A549 (cell line): Measurements from ENCODE around the gene FMC1. TPM values are rescaled to one million over a fixed set of nuclear protein-coding genes. Genes with fewer than 3 reads are reported as not detected.

Experiments
- ATAC-seq, 2 experiments: fragments of 200-7000 bp in 1 of 2; fragments of >200 bp in 1 of 2; cut with Nextera tagmentation in 1 of 2; cut with Tn5 transposase in 1 of 2; 3 replicates each; pipeline versions ENCODE4 v1.8.0 to v1.9.1; 2018 to 2020; ENCODE audit warnings: mild to moderate bottlenecking in 1 of 2, moderate library complexity in 1 of 2
- CTCF ChIA-PET: fragments of 300-600 bp; sonication (Branson Sonifier 250); formaldehyde crosslinking; extraction: SDS; loops from one replicate; lab custom pipeline; 2021; ENCODE audit warnings: antibody characterized with exemption, inconsistent platforms; lab: Yijun Ruan, JAX
- POLR2A ChIA-PET: fragments of 350-600 bp; formaldehyde crosslinking; extraction: SDS; loops from one replicate; lab custom pipeline; 2021; ENCODE audit warnings: antibody characterized with exemption, inconsistent platforms; lab: Yijun Ruan, JAX
- DNase-seq, 2 experiments: peaks; one replicate each; pipeline versions ENCODE4 v3.0.0 to v3.0.0-alpha.2; 2011 to 2016; ENCODE audit warnings: low read depth in 1 of 2, low spot score in 1 of 2
- FAIRE-seq: peaks from 2 replicates; lab custom pipeline; 2011; peaks lifted over from hg19 to GRCh38; lab: Jason Lieb, UNC
- H3K27ac ChIP-seq, 2 experiments: fragments of >200 bp; sonication (Bioruptor Twin); formaldehyde crosslinking; 3 replicates each; pipeline ENCODE4 v1.5.1; 2016 to 2017
- H3K4me1 ChIP-seq: fragments of >200 bp; sonication (Bioruptor Twin); formaldehyde crosslinking; 3 replicates; pipeline ENCODE4 v1.6.1; 2016
- H3K4me2 ChIP-seq: fragments of >200 bp; sonication (Bioruptor Twin); formaldehyde crosslinking; 3 replicates; pipeline ENCODE4 v1.6.1; 2016
- H3K4me3 ChIP-seq: fragments of >200 bp; sonication (Bioruptor Twin); formaldehyde crosslinking; 3 replicates; pipeline ENCODE4 v1.5.1; 2016
- H3K9me3 ChIP-seq: fragments of >200 bp; sonication (Bioruptor Twin); formaldehyde crosslinking; 3 replicates; pipeline ENCODE4 v1.6.1; 2016
- ATOH8 ChIP-seq: fragments of 250-450 bp; sonication (Bioruptor Pico); IDR thresholded peaks from 2 replicates; pipeline ENCODE4 v1.5.0; 2020; ENCODE audit warnings: low read depth, mild to moderate bottlenecking, moderate library complexity
- BCL3 ChIP-seq: fragments of >200 bp; sonication (Bioruptor Twin); formaldehyde crosslinking; IDR thresholded peaks from 3 replicates; pipeline ENCODE4 v1.6.1; 2016
- BHLHE40 ChIP-seq: IDR thresholded peaks from 2 replicates; pipeline ENCODE4 v1.6.1; 2012; ENCODE audit warnings: low read depth, low read length, inconsistent platforms
- CEBPB ChIP-seq, 2 experiments: fragments of >200 bp in 1 of 2; sonication (Bioruptor Twin) in 1 of 2; formaldehyde crosslinking in 1 of 2; IDR thresholded peaks; 2 replicates each; pipeline ENCODE4 v1.6.1; 2012 to 2016
- CHD2 ChIP-seq: fragments of 150-350 bp; IDR thresholded peaks from 2 replicates; pipeline ENCODE4 v1.6.1; 2014; ENCODE audit warnings: low read length; ENCODE audit not compliant: partially characterized antibody
- CHD4 ChIP-seq: fragments of 200-600 bp; sonication (generic); IDR thresholded peaks from 2 replicates; pipeline ENCODE4 v1.6.1; 2016; ENCODE audit warnings: antibody characterized with exemption, mild to moderate bottlenecking, borderline replicate concordance
- E2F6 ChIP-seq: IDR thresholded peaks from 2 replicates; pipeline ENCODE4 v1.6.1; 2012; ENCODE audit warnings: low read depth, borderline replicate concordance
- ESRRA ChIP-seq: fragments of 150-350 bp; IDR thresholded peaks from 2 replicates; pipeline ENCODE4 v1.6.1; 2014; ENCODE audit warnings: mild to moderate bottlenecking, low read length, borderline replicate concordance
- HDAC2 ChIP-seq: fragments of 200-600 bp; sonication (generic); IDR thresholded peaks from 2 replicates; pipeline ENCODE4 v1.6.1; 2016
- HEYL ChIP-seq: fragments of 250-450 bp; sonication (Bioruptor Pico); IDR thresholded peaks from 2 replicates; pipeline ENCODE4 v1.8.0; 2021; ENCODE audit warnings: mild to moderate bottlenecking, moderate library complexity
- HOXB13 ChIP-seq: fragments of 250-450 bp; sonication (Bioruptor Pico); IDR thresholded peaks from 2 replicates; pipeline ENCODE4 v1.5.0; 2020; ENCODE audit warnings: low read depth, mild to moderate bottlenecking, moderate library complexity
- JUN ChIP-seq, 2 experiments: fragments of >200 bp; sonication (Bioruptor Twin); formaldehyde crosslinking; IDR thresholded peaks; 2 replicates in 1 of 2; 3 replicates in 1 of 2; pipeline ENCODE4 v1.6.1; 2016 to 2017
- KDM1A ChIP-seq: fragments of 200-600 bp; sonication (generic); IDR thresholded peaks from 2 replicates; pipeline ENCODE4 v1.6.1; 2016; ENCODE audit warnings: low read depth, mild to moderate bottlenecking
- MAX ChIP-seq: IDR thresholded peaks from 2 replicates; pipeline ENCODE4 v1.6.1; 2012
- MAZ ChIP-seq: fragments of 150-350 bp; IDR thresholded peaks from 2 replicates; pipeline ENCODE4 v1.6.1; 2014; ENCODE audit warnings: antibody characterized with exemption, low read depth, low read length, borderline replicate concordance
- NPAS2 ChIP-seq: fragments of 250-450 bp; sonication (Bioruptor Pico); IDR thresholded peaks from 2 replicates; pipeline ENCODE4 v1.8.0; 2022; ENCODE audit warnings: mild to moderate bottlenecking, moderate library complexity, borderline replicate concordance
- PBX3 ChIP-seq: IDR thresholded peaks from 2 replicates; pipeline ENCODE4 v1.6.1; 2012
- POLR2A ChIP-seq: IDR thresholded peaks from 2 replicates; pipeline ENCODE4 v1.6.1; 2012; ENCODE audit warnings: mild to moderate bottlenecking, low read length
- RARB ChIP-seq: fragments of 250-450 bp; sonication (Bioruptor Pico); IDR thresholded peaks from 2 replicates; pipeline ENCODE4 v1.8.0; 2021; ENCODE audit warnings: mild to moderate bottlenecking, moderate library complexity
- RCOR1 ChIP-seq: fragments of 150-350 bp; IDR thresholded peaks from 2 replicates; pipeline ENCODE4 v1.6.1; 2014; ENCODE audit warnings: antibody characterized with exemption, low read length, low read depth
- REST ChIP-seq: fragments of 200-600 bp; sonication (generic); IDR thresholded peaks from 2 replicates; pipeline ENCODE4 v1.6.1; 2016; ENCODE audit warnings: antibody characterized with exemption, mild to moderate bottlenecking, moderate library complexity
- RFX5 ChIP-seq: fragments of 450-650 bp; IDR thresholded peaks from 2 replicates; pipeline ENCODE4 v1.7.1; 2014; ENCODE audit warnings: antibody characterized with exemption, mild to moderate bottlenecking, moderate library complexity
- SREBF2 ChIP-seq: fragments of 450-650 bp; IDR thresholded peaks from 2 replicates; pipeline ENCODE4 v1.6.1; 2014; ENCODE audit warnings: mild to moderate bottlenecking, moderate library complexity
- TFCP2L1 ChIP-seq: fragments of 250-450 bp; sonication (Bioruptor Pico); IDR thresholded peaks from 2 replicates; pipeline ENCODE4 v1.5.0; 2021; ENCODE audit warnings: mild to moderate bottlenecking
- TP53 ChIP-seq: fragments of 250-450 bp; sonication (Bioruptor Pico); IDR thresholded peaks from 2 replicates; pipeline ENCODE4 v1.5.0; 2021; ENCODE audit warnings: mild to moderate bottlenecking, moderate library complexity
- ZFP36 ChIP-seq: fragments of 450-650 bp; IDR thresholded peaks from 2 replicates; pipeline ENCODE4 v1.6.1; 2014; ENCODE audit warnings: borderline replicate concordance; ENCODE audit not compliant: partially characterized antibody
- ZNF302 ChIP-seq: fragments of 250-450 bp; sonication (Bioruptor Pico); IDR thresholded peaks from 2 replicates; pipeline ENCODE4 v1.9.0; 2021; ENCODE audit warnings: inconsistent platforms, mild to moderate bottlenecking, moderate library complexity
- whole genome bisulfite sequencing: methylation state at CpG from one replicate; pipeline ENCODE4 v1.1.6; 2017; ENCODE audit errors: missing lambda C conversion rate; 5-methylcytosine and 5-hydroxymethylcytosine counted together
- polyA plus RNA-seq, 4 experiments: library from polyadenylated mRNA; depleted of rRNA in 3 of 4; stranded (reverse); fragments of >200 nt; fragmentation: RNase III in 1 of 4; extraction: RNeasy Plus Mini Kit Qiagen cat#74134 plus additional on column Dnase treatment in 1 of 4; gene quantifications; 2 replicates in 3 of 4; 3 replicates in 1 of 4; pipeline ENCODE4 v1.2.3, GENCODE V29; 2011 to 2017

The FMC1 gene
- polyA plus RNA-seq, 2 of the 4 experiments (the other 2 are of a cell fraction) = 20.5 to 21.1 TPM

GRCh38 chr7:139294951-139295575 lies 46.1 kb upstream of the FMC1 start:
- Histone ChIP-seq H3K4me1 (peaks cover 20% of the 10 kb centered on the region), H3K4me2 (no peak overlapping the region), H3K4me3 (no peak overlapping the region), H3K9me3 (no peaks in the 10 kb centered on the region), H3K27ac (no peak overlapping the region)
- no peak for ATAC-seq
- CTCF ChIA-PET = no interaction called here
- POLR2A ChIA-PET = no interaction called here
- 88% methylated on average over 6 of the region's 6 CpGs for WGBS
- no peak for DNase-seq
- no peak for FAIRE-seq
- TF ChIP-seq E2F6 = no peak
- no peak for TF ChIP-seq POLR2A
- no peak for TF ChIP-seq CHD2
- no peak for TF ChIP-seq RCOR1
- no peak for TF ChIP-seq BCL3
- TF ChIP-seq KDM1A = no peak

GRCh38 chr7:139297795-139298194 lies 43.3 kb upstream of the FMC1 start:
- DNase-seq = peak in 1 of 2 experiments; percentile 7
- WGBS = 37% methylated on average over 6 of the region's 6 CpGs
- TF ChIP-seq CEBPB (IDR thresholded peaks at IDR 0.05) (no peak), ZNF302 (CRISPR knock-in tag) (no peak), BHLHE40 (no peak), TP53 (no peak), SREBF2 (no peak), HDAC2 (no peak), JUN (IDR thresholded peaks at IDR 0.05) (no peak), MAX (no peak), RCOR1 (no peak), ZFP36 (no peak)
- TF ChIP-seq, all 56 proteins: peak for 0
- H3K4me2 ChIP-seq = peak overlapping the region; percentile 16; the same call in 1 of the 3 replicates
- FAIRE-seq (no peak), ATAC-seq (no peak)
- ChIA-PET CTCF (no interaction called here), POLR2A (no interaction called here)
- no peak overlapping the region for H3K4me3 ChIP-seq
- H3K9me3 ChIP-seq = no peaks in the 10 kb centered on the region
- peaks cover 20% of the 10 kb centered on the region for H3K4me1 ChIP-seq
- H3K27ac ChIP-seq = no peak overlapping the region

- ATAC-seq = no peak
- Histone ChIP-seq H3K4me3 (no peak overlapping the region), H3K4me2 (peak overlapping the region; percentile 39), H3K27ac (no peak overlapping the region), H3K9me3 (no peaks in the 10 kb centered on the region), H3K4me1 (peaks cover 20% of the 10 kb centered on the region)
- no peak for TF ChIP-seq RFX5
- no peak for TF ChIP-seq JUN (IDR thresholded peaks at IDR 0.05)
- TF ChIP-seq HOXB13 (CRISPR knock-in tag) = no peak
- no peak for TF ChIP-seq REST
- no peak for TF ChIP-seq ESRRA
- no peak for TF ChIP-seq PBX3
- TF ChIP-seq ZNF302 (CRISPR knock-in tag) = no peak
- no peak for TF ChIP-seq ATOH8 (CRISPR knock-in tag)
- no peak for TF ChIP-seq NPAS2
- no peak for TF ChIP-seq CHD4
- TF ChIP-seq RARB = no peak
- TF ChIP-seq HEYL (CRISPR knock-in tag) = no peak
- no peak for TF ChIP-seq MAZ
- TF ChIP-seq TFCP2L1 (CRISPR knock-in tag) = no peak
- no peak for TF ChIP-seq POLR2A
- no peak for DNase-seq
- no peak for FAIRE-seq
- CTCF ChIA-PET = interaction anchor here (0.9 to 1.2 kb wide), 3 partner anchors 11 to 41 kb away, joined by 3 read pairs; no protein-coding TSS in a partner anchor
- 46% methylated on average over 2 of the region's 2 CpGs for WGBS
- POLR2A ChIA-PET = interaction anchor here (0.6 kb wide), 1 partner anchor 288 kb away, joined by 10 read pairs; no protein-coding TSS in a partner anchor
These were observed 41.8 kb upstream of the FMC1 start for GRCh38 chr7:139299296-139299695.
